ENCODE measurements around the gene PEAK1.
"Not testable (repeated sequence)": the region's sequence is repeated elsewhere in the genome, so short reads cannot be mapped to it uniquely, and the experiment has no call there.

PEAK1 gene

DNA sequence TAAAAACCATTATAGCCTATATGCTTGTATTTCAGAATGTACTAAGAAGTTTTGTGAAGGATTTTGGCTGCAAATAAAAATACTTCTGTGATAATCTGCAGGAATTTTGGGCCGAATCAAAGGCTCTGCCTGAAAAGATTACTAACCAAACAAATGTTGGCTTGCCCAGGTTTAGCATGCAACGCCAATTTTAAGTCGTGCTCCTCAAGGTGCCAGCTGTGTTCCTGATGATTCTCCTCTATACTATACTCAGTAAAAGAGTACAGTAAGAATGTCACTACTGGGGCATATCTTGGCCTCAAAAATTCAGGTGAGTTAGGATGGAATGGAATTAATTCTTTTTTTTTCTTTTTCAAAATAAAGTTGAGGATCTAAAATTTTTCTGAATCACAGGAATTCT, 198.2 kb downstream of the PEAK1 start:
- Mint-ChIP-seq H3K4me1 (peaks cover 3 to 18% of the 10 kb centered on the region in 2 donors), H3K4me3 (no peak overlapping the region), H3K9me3 (no peaks in the 10 kb centered on the region), H3K27me3 (no peaks in the 10 kb centered on the region), H3K27ac (no peak overlapping the region), H3K36me3 (peaks cover 4 to 7% of the 10 kb centered on the region in 2 donors)
- ATAC-seq (replicated peaks) (no peak), DNase-seq (no peak)

DNA sequence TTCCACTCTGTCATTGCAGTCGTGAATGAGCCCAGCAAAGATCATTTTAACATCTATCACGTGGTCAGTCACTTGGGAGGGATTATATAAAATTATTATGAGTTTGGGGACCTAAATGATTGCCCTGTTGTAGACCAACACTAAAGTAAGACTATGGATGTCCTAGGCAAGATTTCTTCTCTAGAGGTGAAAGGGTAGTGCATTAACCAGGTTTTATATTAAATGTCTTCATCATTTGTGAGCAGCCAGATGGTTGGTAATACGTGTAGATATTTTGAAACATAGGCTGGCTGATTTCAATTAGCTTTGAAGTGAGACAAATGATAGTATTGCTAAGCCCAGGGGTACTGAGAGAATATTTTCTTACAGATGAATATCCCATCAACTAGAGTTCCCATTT, 198.7 kb downstream of the PEAK1 start:
- Mint-ChIP-seq H3K4me1 (peaks cover 3 to 18% of the 10 kb centered on the region in 2 donors), H3K4me3 (no peak overlapping the region), H3K9me3 (no peaks in the 10 kb centered on the region), H3K27me3 (no peaks in the 10 kb centered on the region), H3K36me3 (peaks cover 7 to 8% of the 10 kb centered on the region in 2 donors), H3K27ac (no peak overlapping the region)
- no peak for ATAC-seq (replicated peaks)
- no peak for DNase-seq

- Mint-ChIP-seq H3K27ac (no peak overlapping the region), H3K36me3 (peaks cover 8 to 16% of the 10 kb centered on the region in 2 donors), H3K27me3 (no peaks in the 10 kb centered on the region), H3K9me3 (no peaks in the 10 kb centered on the region), H3K4me1 (peaks cover 2 to 12% of the 10 kb centered on the region in 2 donors), H3K4me3 (no peak overlapping the region)
- DNase-seq (no peak), ATAC-seq (replicated peaks) (no peak)
These were observed 200.1 kb downstream of the PEAK1 start for GRCh38 chr15:77219841-77220240.

- Mint-ChIP-seq H3K36me3 (peaks cover 12 to 20% of the 10 kb centered on the region in 2 donors), H3K27me3 (no peaks in the 10 kb centered on the region), H3K4me1 (peaks cover 0 to 2% of the 10 kb centered on the region in 2 donors), H3K27ac (no peak overlapping the region), H3K9me3 (no peaks in the 10 kb centered on the region), H3K4me3 (no peak overlapping the region)
- DNase-seq (no peak), ATAC-seq (replicated peaks) (no peak)
These were observed 210.7 kb downstream of the PEAK1 start for GRCh38 chr15:77209221-77209620.

DNA sequence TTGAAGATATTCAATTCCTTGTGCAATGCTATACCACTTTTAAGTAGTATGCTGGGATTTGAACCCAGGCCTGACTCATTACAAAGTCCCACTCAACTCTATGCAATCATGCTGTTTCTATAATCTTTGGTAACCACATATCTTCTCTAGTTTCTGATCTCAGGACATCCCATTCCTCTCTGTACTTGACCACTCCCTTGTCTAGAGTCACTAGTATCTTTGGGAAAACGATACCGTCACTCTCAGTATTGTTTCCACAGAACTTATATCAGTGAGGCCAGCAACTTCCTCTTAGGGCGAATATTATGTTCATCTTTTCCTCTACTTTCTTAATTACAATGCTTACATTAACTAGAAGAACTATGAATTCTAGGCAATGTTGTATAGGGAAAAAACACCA, 211.7 kb downstream of the PEAK1 start:
- H3K36me3 Mint-ChIP-seq, result peaks cover 12 to 22% of the 10 kb centered on the region in 2 donors
- DNase-seq (no peak), ATAC-seq (replicated peaks) (no peak)
- H3K4me3 Mint-ChIP-seq, result no peak overlapping the region
- H3K4me1 Mint-ChIP-seq, result peaks cover 0 to 2% of the 10 kb centered on the region in 2 donors
- H3K27ac Mint-ChIP-seq, result no peak overlapping the region
- no peaks in the 10 kb centered on the region for H3K27me3 Mint-ChIP-seq
- H3K9me3 Mint-ChIP-seq, result no peaks in the 10 kb centered on the region

DNA sequence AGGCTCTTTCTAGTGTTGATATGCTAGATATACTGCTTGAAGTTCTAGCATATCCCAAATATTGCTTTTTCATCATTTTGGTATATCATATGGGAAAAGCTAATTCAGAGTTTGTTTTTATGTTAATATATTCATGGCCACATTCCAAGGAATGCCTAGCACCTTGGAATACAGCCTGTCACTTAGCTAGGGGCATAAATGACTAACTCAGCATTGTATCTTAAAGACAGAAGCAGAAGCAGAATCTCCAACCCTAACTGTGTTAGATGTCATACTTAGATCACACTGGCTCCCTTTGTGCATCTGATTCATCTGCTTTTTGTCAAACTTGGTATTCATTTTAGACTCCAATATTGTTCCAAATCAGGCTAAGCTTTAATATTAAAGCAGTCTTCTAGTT, 218.2 kb downstream of the PEAK1 start:
- Mint-ChIP-seq H3K27ac (no peak overlapping the region), H3K9me3 (peaks cover 5 to 7% of the 10 kb centered on the region in 2 donors), H3K4me3 (no peak overlapping the region), H3K36me3 (peaks cover 18 to 36% of the 10 kb centered on the region in 2 donors), H3K27me3 (no peaks in the 10 kb centered on the region), H3K4me1 (no peaks in the 10 kb centered on the region)
- DNase-seq, result no peak
- no peak for ATAC-seq (replicated peaks)

DNA sequence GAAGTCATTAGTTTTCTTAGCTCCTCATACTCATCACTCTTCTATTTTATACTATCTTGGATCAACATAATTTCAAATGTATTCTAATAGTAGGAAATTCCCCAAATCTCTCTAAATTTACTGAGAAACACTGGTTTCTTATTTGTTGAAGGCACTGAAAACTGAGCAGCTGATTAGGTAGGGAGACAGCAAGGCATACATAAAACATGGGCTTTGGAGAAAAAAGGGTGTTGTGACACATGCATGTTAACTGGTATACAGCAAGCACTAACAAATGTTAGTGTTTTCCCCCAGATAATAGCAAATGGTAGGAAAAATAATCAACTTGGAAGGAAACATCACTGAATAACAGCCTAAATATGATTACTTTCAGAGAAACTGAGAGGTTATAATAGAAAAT, 223.5 kb downstream of the PEAK1 start:
- H3K4me3 Mint-ChIP-seq, result no peak overlapping the region
- no peaks in the 10 kb centered on the region for H3K27me3 Mint-ChIP-seq
- peaks cover 5 to 7% of the 10 kb centered on the region in 2 donors for H3K9me3 Mint-ChIP-seq
- H3K36me3 Mint-ChIP-seq, result peaks cover 17 to 20% of the 10 kb centered on the region in 2 donors
- no peak for ATAC-seq (replicated peaks)
- DNase-seq, result no peak
- H3K4me1 Mint-ChIP-seq, result peaks cover 18 to 34% of the 10 kb centered on the region in 2 donors
- H3K27ac Mint-ChIP-seq, result no peak overlapping the region

- H3K4me3 Mint-ChIP-seq, result no peak overlapping the region
- ATAC-seq (replicated peaks) (no peak), DNase-seq (no peak)
- H3K27ac Mint-ChIP-seq, result no peak overlapping the region
- no peaks in the 10 kb centered on the region for H3K27me3 Mint-ChIP-seq
- H3K36me3 Mint-ChIP-seq, result peaks cover 17 to 20% of the 10 kb centered on the region in 2 donors
- peaks cover 18 to 36% of the 10 kb centered on the region in 2 donors for H3K4me1 Mint-ChIP-seq
- H3K9me3 Mint-ChIP-seq, result peaks cover 5 to 7% of the 10 kb centered on the region in 2 donors
These were observed 224.3 kb downstream of the PEAK1 start for GRCh38 chr15:77195586-77195985.

- Mint-ChIP-seq H3K4me1 (peaks cover 37 to 61% of the 10 kb centered on the region in 2 donors), H3K4me3 (no peak overlapping the region), H3K36me3 (peaks cover 0 to 1% of the 10 kb centered on the region in 2 donors), H3K27ac (no peak overlapping the region), H3K27me3 (no peaks in the 10 kb centered on the region), H3K9me3 (no peaks in the 10 kb centered on the region)
- DNase-seq (no peak), ATAC-seq (replicated peaks) (no peak)
These were observed 227.5 kb downstream of the PEAK1 start for GRCh38 chr15:77192451-77192850.

GRCh38 chr15:77191230-77191834, 228.6 kb downstream of the PEAK1 start:
- Mint-ChIP-seq H3K27ac (no peak overlapping the region), H3K36me3 (peaks cover 0 to 1% of the 10 kb centered on the region in 2 donors), H3K9me3 (no peaks in the 10 kb centered on the region), H3K4me1 (peaks cover 42 to 71% of the 10 kb centered on the region in 2 donors), H3K4me3 (no peak overlapping the region), H3K27me3 (no peaks in the 10 kb centered on the region)
- DNase-seq, result no peak
- no peak for ATAC-seq (replicated peaks)

DNA sequence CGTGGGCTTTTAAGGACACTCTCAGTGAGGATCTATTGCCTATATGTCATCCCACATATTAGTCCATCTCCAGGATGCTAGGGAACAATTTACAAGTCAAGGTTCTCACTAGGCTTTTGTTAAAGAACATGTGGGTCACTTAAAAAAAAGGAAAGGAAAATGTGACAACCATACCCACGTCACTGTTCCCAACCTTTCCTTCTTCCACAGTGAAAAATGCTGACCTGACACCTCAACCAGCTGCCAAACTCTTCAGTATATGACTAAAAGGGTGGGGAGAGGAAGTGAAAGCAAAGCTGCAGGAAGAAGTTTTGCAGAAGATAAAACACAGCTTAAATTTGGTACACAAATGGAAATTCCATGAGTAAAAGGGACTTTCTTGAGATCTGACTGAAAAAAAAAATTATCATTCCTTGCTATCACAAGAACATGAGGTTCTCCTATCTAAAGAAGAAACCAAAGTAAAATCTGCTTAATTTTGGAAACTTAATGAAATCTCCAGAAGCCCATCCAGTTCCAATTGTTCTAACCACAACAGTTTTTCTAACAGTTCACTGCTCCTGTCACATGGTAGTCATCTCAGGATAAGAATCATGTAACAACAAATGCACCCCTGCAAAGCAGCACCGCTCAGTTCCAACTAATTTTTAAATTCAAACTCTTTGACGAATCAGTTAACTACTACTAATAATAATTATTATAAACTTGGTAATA, 232.0 kb downstream of the PEAK1 start:
- Mint-ChIP-seq H3K9me3 (no peaks in the 10 kb centered on the region), H3K4me3 (peak overlapping the region; percentile 60 to 64), H3K27me3 (no peaks in the 10 kb centered on the region), H3K36me3 (no peaks in the 10 kb centered on the region), H3K27ac (peak overlapping the region; percentile 91), H3K4me1 (peaks cover 39 to 68% of the 10 kb centered on the region in 2 donors)
- ATAC-seq (replicated peaks), result peak; percentile 85 to 86
- peak; percentile 55 for DNase-seq

DNA sequence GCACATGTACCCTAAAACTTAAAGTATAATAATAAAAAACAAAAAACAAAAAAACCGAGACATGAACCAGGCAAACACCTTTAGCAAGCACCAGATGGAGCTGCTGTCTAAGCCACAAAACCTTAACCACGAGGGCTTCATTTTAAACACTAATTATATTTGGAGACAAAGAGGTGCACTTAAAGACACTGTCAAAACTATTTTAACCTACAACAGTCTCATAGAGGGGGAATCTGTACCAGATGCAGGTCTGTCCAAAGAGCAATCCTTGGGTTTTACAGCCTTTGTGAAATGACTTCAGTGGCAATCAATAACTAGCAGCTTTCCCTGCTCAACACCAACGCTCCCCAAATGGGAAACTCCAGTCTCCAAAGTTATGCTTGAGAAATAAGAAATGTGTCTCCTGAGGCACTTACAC, 233.3 kb downstream of the PEAK1 start:
- Mint-ChIP-seq H3K27ac (peak overlapping the region; percentile 14), H3K36me3 (no peaks in the 10 kb centered on the region), H3K4me3 (no peak overlapping the region), H3K9me3 (no peaks in the 10 kb centered on the region), H3K4me1 (peaks cover 42 to 73% of the 10 kb centered on the region in 2 donors), H3K27me3 (no peaks in the 10 kb centered on the region)
- no peak for ATAC-seq (replicated peaks)
- DNase-seq, result no peak

GRCh38 chr15:77185242-77185785, 234.6 kb downstream of the PEAK1 start:
- Mint-ChIP-seq H3K4me1 (peaks cover 53 to 82% of the 10 kb centered on the region in 2 donors), H3K36me3 (peaks cover 4 to 5% of the 10 kb centered on the region in 2 donors), H3K4me3 (peak overlapping the region; percentile 0), H3K27me3 (no peaks in the 10 kb centered on the region), H3K9me3 (no peaks in the 10 kb centered on the region), H3K27ac (peak overlapping the region; percentile 11)
- DNase-seq (no peak), ATAC-seq (replicated peaks) (peak; percentile 25 to 28)

- H3K36me3 Mint-ChIP-seq; H3K4me3 Mint-ChIP-seq; H3K9me3 Mint-ChIP-seq; DNase-seq; H3K27me3 Mint-ChIP-seq; H3K27ac Mint-ChIP-seq; ATAC-seq (replicated peaks): not testable (repeated sequence)
- H3K4me1 Mint-ChIP-seq, result peaks cover 59 to 86% of the 10 kb centered on the region in 2 donors
These were observed 235.6 kb downstream of the PEAK1 start for GRCh38 chr15:77184352-77184751.

- ATAC-seq (replicated peaks) (no peak), DNase-seq (no peak)
- Mint-ChIP-seq H3K36me3 (peaks cover 10 to 14% of the 10 kb centered on the region in 2 donors), H3K4me3 (no peak overlapping the region), H3K9me3 (no peaks in the 10 kb centered on the region), H3K27ac (no peak overlapping the region), H3K4me1 (peaks cover 56 to 84% of the 10 kb centered on the region in 2 donors), H3K27me3 (no peaks in the 10 kb centered on the region)
These were observed 236.8 kb downstream of the PEAK1 start for GRCh38 chr15:77183066-77183465.
